HG02678 (cell line): ENCODE data around the gene AHSA1.

ENCODE experiments used
- ATAC-seq: cut with Tn5 transposase; IDR thresholded peaks from one replicate; pipeline ENCODE4 v1.9.1; 2021; ENCODE audit warnings: mild to moderate bottlenecking, moderate library complexity; ENCODE audit not compliant: unreplicated experiment

AHSA1 gene

GRCh38 chr14:77470224-77470870, 12.5 kb downstream of the AHSA1 start:
- ATAC-seq, result no peak

GRCh38 chr14:77473921-77474320, 16.0 kb downstream of the AHSA1 start:
- ATAC-seq, result no peak

GRCh38 chr14:77474479-77475177, 16.7 kb downstream of the AHSA1 start:
- no peak for ATAC-seq

- ATAC-seq, result no peak
Observed at GRCh38 chr14:77475432-77476115, 17.7 kb downstream of the AHSA1 start.

DNA sequence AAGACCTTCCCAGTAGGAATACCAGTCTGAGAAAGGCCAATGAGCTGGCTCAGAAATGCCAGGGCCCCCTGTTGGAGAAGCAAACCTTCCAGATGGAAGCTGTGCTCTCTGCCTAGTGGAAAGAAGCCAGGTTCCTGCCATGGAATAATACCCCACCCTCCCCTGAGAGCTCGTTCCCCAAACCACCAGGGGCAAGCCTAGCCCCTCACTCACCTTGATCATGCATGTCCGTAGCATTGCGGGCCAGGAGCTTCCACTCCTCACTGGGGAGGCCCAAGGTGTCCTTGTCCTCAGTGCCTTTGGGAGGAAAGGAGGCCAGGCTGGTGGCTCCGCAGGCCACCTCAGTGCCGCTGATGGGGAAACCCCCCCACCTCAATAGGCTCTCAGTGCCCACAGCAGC, 20.1 kb downstream of the AHSA1 start:
- no peak for ATAC-seq

DNA sequence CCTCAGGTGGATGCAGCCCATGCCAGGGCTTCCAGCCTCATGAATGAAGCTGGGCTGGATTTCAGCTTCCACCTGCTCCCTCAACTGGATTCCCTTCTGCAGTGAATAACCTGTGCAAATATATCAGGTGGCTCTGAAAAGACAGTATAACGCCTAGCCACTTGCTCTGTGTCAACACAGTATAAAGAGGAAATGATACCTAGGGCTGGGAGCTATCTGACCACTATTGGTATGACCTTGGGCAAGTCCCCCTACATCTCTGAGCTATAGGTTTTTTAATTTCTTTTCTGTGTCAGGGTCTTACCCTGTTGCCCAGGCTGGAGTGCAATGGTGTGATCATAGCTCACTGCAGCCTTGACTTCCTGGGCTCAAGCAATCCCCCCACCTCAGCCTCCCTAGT, 20.9 kb downstream of the AHSA1 start:
- ATAC-seq, result peak; percentile 83

DNA sequence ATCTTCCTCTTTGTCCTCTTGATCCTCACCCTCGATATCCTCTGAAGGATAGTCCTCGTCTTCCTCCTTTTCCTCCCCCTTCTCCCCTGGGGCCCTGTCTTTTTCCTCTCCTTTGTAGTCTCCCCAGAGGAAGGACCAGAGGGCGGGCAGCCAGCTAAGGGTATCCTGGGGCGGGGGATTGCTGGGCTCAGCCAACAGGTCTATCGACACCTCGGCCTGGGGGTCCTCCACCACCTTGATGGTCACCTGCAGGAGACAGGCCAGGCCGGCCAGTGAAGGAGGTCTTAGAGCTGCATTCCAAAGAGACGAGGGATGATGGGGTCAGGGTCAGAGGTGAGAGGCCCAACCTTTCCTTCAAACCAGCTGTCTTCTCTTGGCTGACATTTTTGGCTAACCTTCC, 24.5 kb downstream of the AHSA1 start:
- no peak for ATAC-seq

DNA sequence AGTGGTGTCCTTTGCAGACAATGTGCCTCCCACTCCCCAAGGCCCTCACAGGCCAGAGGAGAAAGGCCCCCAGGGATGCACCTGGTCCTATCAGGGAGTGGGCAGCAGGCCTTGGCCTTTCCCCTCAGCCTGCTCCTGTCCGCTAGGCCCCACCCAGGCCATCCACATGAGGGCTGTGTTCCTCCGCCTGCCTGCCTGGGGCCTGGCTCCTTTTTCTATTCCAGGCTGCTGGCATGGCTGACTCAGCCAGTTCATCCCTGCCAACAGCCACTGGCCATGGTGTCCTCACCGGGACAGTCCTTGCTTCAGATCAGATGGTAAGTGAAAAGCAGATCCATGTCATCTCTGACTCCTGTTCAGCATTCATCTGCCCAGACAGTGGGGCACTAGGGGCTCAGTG, 27.4 kb downstream of the AHSA1 start:
- ATAC-seq, result no peak

DNA sequence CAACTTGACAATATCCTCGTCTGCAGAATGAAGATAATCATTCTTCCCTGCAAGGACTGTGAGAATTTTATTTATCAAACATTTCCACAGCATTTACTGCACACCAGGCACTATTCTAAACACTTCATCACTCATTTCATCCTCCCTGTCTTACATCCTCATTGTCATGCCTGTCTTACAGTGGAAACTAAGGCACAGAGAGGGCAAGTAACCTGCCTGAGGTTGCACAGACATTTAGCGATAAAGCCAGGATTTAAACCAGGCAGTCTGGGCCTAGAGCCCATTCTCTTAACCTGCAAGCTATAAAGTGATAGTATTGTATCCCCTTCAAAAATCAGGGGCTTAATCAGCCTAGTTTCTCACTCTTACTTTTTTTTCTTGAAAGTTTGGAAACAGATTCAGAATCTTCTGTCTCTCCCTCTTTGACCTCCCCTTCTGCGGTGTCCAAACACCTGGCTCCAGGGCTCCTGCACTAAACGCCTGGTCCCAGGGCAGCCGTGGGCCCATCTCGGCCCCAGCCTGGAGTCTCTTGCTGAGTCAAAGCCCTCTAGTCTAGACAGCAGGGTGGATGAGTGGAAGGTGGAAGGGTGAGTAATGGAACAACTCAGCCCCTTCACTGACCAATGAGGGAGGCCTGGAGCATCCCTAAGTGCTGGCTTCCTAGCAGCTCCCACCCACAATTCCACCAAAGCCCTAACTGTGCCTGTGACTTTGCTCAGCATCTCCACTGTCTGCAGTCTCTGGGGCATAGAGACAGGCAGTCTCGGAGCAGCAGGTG, 28.2 kb downstream of the AHSA1 start:
- ATAC-seq, result no peak

- ATAC-seq, result no peak
Observed at GRCh38 chr14:77488558-77488957, 30.7 kb downstream of the AHSA1 start.

- no peak for ATAC-seq
Observed at GRCh38 chr14:77489041-77489440, 31.1 kb downstream of the AHSA1 start.

DNA sequence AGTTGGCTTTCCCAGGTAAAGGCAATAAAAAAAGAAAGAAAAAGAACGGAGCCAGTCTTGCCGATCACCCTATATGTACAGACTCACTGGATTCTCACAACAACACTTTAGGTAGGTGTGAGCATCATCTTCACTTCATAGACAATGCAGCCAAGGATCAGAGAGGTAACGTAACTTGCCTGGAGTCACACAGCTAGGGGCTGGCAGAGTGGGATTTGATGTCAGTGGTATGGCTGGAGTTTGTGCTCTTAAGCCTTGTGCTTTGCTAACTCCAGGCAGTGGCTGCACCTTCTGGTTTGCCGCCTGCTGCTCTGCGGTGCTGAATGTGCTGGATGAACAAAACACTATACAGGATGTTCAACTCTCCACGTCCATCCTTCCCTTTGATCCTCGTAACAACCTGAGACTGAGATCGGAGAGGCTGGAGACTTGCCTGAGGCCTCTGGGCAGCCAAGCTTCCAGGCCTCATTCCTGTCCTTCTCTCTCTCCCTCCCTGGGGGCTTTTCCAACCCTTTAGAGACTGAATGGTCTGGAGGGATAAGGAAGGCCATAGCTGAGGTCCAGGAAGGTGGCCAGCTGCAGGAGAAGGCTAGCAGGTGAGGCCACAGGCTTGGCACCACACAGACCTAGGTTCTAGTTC, 32.6 kb downstream of the AHSA1 start:
- ATAC-seq, result no peak

- no peak for ATAC-seq
Observed at GRCh38 chr14:77491056-77491455, 33.2 kb downstream of the AHSA1 start.

- no peak for ATAC-seq
Observed at GRCh38 chr14:77495334-77495733, 37.4 kb downstream of the AHSA1 start.

DNA sequence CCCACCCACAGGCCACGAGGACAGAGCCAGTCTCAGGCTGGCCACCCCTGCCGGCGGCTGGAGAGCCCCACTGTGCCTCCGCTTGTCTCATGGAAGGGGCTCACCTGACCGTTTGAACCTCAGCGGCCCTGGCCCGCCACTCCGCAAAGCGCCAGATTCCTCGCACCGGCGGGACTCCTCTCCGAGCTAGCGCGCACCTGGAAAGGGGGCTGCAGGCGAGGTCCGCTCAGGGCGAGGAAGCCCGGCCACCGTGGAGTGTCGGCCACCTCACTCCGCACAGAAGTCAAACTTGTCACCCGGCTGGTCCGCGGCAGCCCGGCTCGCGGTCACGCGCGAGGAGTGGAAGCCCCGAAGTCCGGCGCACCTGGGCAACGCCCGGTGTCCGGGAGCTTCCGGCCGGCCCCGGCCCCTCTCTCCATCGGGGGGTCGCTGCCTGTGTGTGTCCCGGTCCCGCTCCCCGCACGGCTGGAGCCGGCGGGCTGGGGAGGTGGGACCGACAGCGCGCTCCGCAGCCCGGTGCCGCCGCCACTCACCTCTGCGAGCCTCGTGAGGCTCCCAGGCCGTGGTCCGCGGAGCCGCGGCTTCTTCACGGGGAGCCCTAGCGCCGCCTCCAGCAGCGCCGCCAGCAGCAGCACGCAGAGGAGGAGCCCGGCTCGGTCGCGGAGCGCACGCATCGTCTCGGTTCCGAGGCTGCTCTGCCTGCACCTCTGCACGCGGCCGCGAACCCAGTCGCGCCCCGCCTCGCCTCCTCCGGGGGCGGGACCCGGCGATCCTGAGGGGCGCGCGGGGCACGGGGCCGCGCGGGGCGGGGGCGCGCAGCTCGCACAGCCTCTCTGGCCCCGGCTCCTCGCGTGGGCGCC, 40.5 kb downstream of the AHSA1 start, which contains the start of gene ISM2:
TSS of gene ISM2 (minus strand) at position 697 of the 860 bp plus-strand sequence. CDS start at position 674, 23 bp downstream.
- peak; percentile 57 for ATAC-seq

DNA sequence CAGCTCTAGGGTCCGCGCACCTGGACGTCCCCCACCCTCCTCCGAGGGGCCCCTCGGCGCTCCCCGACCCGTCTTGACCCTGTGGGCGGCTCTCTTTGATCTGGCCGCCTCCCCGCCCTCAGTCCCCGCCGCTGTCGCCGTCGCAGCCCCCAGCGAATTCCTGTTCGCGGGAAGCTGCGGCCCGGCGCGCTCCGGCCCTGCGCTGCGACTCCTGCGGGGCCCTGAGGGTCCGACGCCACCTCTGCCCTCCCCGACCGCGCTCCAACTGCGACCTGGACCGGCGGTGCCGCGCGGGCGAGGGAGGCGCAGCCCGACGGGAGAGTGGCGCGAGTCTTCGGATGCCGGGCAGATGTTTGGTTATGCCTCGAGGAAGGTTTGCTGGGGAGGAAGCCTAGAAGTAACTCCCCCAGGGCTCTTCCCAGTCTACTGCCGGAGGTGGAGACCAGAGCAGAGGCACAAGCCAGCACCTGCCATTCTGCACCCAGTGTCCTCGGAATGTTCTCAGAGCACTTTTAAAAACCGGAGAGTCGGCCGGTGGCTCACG, 41.2 kb downstream of the AHSA1 start:
- peak; percentile 31 for ATAC-seq

GRCh38 chr14:77502109-77502782, 44.4 kb downstream of the AHSA1 start:
- no peak for ATAC-seq

- ATAC-seq, result no peak
Observed at GRCh38 chr14:77503138-77503537, 45.2 kb downstream of the AHSA1 start.

DNA sequence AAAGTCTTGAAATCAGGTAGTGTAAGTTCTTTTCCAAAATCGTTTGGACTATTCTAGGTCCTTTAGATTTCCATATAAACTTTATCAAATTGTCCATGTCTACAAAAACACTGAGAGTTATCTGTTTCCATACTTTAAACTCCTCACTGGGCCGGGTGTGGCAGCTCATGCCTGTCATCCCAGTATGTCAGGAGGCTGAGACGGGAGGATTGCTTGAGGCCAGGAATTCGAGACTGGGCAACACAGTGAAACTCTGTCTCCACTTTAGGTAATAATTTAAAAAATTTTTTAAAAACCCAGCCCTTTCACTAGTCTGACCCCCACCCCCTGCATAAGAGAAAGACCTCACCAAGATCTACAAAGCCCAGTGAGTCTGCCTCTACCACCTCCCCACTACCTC, 47.1 kb downstream of the AHSA1 start:
- ATAC-seq, result no peak
